ENCODE data around the gene WNK2.

DNA sequence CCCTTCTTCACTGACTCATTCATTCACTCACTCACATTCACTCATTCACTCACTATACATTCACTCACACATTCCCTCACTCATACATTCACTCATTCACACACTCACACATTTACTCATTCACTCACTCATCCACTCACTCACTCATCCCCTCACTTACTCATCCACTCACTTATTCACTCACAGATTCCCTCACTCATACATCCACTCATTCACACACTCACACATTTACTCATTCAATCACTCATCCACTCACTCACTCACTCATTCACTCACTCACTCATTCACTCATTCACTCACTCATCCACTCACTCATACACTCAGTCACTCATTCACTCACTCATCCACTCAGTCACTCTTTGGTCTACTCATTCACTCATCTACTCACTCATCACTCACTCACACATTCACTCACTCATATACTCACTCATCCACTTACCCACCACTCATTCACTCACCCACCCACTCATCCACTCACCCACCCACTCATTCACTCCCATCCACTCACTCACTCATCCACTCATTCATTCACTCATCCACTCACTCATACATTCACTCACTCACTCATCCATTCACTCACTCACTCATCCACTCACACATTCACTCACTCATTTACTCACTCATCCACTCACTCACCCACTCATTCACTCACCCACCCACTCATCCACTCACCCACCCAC is 27.2 kb downstream of the WNK2 start:
- TF ChIP-seq POLR2A (IDR thresholded peaks at IDR 0.05) = no peak
- TF ChIP-seq, protein P1, sequence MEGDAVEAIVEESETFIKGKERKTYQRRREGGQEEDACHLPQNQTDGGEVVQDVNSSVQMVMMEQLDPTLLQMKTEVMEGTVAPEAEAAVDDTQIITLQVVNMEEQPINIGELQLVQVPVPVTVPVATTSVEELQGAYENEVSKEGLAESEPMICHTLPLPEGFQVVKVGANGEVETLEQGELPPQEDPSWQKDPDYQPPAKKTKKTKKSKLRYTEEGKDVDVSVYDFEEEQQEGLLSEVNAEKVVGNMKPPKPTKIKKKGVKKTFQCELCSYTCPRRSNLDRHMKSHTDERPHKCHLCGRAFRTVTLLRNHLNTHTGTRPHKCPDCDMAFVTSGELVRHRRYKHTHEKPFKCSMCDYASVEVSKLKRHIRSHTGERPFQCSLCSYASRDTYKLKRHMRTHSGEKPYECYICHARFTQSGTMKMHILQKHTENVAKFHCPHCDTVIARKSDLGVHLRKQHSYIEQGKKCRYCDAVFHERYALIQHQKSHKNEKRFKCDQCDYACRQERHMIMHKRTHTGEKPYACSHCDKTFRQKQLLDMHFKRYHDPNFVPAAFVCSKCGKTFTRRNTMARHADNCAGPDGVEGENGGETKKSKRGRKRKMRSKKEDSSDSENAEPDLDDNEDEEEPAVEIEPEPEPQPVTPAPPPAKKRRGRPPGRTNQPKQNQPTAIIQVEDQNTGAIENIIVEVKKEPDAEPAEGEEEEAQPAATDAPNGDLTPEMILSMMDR (IDR thresholded peaks at IDR 0.05) = no peak

Data from adrenal gland (tissue), 5 donors.